ENCODE measurements around the gene CARD6.

- no peak for TF ChIP-seq CTCF (IDR thresholded peaks at IDR 0.05)
- no peak for TF ChIP-seq FOSL2 (IDR thresholded peaks at IDR 0.05)
- TF ChIP-seq FOSL2 (CRISPR knock-in tag; IDR thresholded peaks at IDR 0.05) = no peak
- TF ChIP-seq SREBF2 (IDR thresholded peaks at IDR 0.05) = no peak
- TF ChIP-seq RNF2 (IDR thresholded peaks at IDR 0.05; ENCODE audit: borderline replicate concordance, low read depth) = no peak
- no peak for TF ChIP-seq HDAC2 (IDR thresholded peaks at IDR 0.05)
- no peak for TF ChIP-seq POLR2A (IDR thresholded peaks at IDR 0.05; ENCODE audit: low read length)
- TF ChIP-seq ESRRA (IDR thresholded peaks at IDR 0.05; ENCODE audit: borderline replicate concordance, low read length) = no peak
These were observed 68.1 kb downstream of the CARD6 start, which contains the start of gene C7 for GRCh38 chr5:40909264-40909663.

Measured in A549 (cell line).